D721Med (cell line): ENCODE measurements around the gene USF1.
"Not testable (repeated sequence)": the region's sequence is repeated elsewhere in the genome, so short reads cannot be mapped to it uniquely, and the experiment has no call there.

Experiments
- DNase-seq: peaks from one replicate; pipeline ENCODE4 v3.0.0; 2011; ENCODE audit warnings: low spot score; ENCODE audit not compliant: insufficient read length
- FAIRE-seq: peaks from 2 replicates; lab custom pipeline; 2011; peaks lifted over from hg19 to GRCh38; lab: Jason Lieb, UNC
- CTCF ChIP-seq: IDR thresholded peaks from 2 replicates; pipeline ENCODE4 v1.5.1; 2012; ENCODE audit warnings: mild to moderate bottlenecking, control low read depth; ENCODE audit not compliant: insufficient read depth; ENCODE audit errors: missing control alignments

The USF1 gene

DNA sequence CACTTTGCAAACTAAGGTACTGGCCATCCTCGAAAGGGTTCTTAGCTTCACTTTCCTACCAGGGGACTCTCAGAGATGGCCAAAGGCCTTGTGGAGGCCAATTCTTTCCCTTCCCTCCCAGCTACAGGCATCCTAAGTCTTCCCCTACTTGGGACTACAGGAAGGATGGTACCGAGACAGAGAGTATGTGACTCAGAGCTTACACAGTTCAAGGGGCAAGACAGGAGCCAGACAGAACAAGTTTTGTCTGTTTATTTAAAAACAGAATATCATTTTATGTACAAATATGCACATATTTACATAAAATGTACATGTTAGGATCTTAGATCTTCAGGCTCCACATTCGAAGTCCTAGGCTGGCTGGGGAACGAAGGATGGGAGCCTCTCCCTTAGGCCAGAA lies 25.0 kb upstream of the USF1 start:
- FAIRE-seq (no peak), DNase-seq (no peak)
- no peak for TF ChIP-seq CTCF

- DNase-seq (no peak), FAIRE-seq (no peak)
- no peak for TF ChIP-seq CTCF
Measured at GRCh38 chr1:161069731-161070270, 24.0 kb upstream of the USF1 start, which contains the start of gene ARHGAP30. ARHGAP30 (minus strand) TSS chr1:161069891; CDS start chr1:161069624, 267 bp downstream.

DNA sequence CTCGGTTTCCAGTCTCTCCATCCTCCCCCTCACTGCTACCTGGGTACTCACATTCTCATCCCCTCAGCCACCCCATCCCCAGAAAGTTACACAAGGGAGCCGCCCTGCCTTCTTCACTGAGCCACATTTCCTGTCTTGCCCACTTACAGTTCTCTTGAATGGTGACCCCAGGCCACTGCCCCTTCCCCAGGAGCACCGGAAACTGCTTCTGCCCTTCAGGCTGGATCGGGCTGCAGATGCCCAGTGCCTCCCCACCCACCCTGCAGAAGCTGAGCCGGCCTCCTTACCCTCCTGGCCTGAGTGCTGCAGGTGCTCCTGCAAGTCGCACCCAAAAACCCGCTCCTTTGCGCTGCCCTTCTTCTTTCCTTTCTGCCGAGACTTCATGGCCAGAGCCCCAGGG lies 23.5 kb upstream of the USF1 start:
- DNase-seq (no peak), FAIRE-seq (no peak)

DNA sequence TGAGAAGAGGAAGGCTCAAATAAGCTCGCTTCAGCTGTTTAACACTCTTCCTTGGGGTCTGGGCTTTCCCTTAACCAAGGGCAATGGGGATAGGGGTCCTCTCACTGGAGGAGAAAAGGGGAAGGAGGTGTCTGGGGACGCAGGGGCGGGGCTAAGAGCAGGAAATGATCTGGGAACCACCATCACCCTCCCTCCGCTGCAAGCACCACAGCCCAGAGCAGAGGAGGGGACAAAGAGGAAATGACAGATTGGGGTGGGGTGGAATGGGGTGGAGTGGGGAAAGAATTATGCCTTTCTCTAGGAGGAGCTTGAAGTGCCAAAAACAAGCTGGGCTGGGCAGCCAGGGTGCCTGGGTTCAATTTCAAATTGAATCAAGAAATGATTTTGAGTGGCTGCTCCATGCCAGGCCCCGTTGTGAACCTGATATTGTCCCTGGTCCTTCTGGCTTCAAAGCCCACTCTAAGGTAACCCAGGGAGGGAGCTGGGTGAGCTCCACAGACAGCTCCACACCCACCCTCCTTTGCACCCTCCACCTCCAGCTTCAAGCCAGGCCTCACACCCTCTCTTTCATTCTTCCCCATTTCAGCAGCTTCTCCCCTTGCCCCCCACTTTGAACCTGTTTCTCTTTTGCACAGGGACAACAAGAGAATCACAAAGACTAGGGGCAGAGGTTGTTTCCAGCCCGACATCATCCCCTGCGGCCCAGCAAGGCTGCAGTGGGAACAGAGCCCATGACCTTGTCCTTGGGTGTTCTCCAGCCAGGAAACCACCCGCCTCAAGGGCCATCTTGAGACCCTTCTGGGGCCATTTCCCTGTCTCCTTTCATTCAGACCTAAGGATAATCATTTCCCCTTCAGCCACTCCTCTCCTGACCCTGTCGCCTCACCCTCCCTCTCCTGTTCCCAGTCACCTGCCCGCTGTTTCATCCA lies 22.8 kb upstream of the USF1 start:
- FAIRE-seq (no peak), DNase-seq (no peak)
- TF ChIP-seq CTCF = no peak

More for the DNA sequence above, 23.5 kb upstream of the USF1 start:
- no peak for TF ChIP-seq CTCF

DNA sequence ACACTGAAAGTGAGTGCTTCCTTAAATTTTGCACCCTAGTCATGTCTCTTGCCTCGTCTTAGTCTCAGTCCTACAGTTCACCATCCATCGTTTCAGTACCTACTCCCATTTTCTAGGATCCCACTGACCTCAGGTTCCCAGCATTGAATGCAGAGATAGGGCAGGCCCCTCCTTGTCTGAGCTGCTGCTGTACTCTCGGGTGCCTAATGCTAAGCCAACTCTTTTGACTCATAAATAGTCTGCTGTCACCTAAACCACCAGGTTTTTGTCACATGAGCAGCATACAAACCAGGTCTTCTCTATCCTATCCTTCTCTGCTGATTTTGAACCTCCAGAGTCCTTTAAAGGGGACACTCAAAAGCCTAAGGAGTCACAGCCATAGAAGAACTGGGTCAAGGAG lies 20.9 kb upstream of the USF1 start:
- TF ChIP-seq CTCF = no peak
- FAIRE-seq (no peak), DNase-seq (no peak)

DNA sequence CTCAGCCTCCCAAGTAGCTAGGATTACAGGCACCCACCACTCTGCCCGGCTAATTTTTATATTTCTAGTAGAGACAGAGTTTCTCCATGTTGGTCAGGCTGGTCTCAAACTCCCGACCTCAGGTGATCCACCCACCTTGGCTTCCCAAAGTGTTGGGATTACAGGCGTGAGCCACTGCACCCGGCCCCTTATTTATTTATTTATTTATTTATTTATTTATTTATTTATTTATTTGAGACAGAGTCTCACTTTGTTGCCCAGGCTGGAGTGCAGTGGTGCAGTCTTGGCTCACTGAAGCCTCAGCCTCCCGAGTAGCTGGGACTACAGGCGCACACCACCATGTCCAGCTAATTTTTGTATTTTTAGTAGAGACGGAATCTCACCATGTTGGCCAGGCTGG lies 19.9 kb upstream of the USF1 start:
- DNase-seq, FAIRE-seq: not testable (repeated sequence)

- not testable (repeated sequence) for FAIRE-seq
Measured at GRCh38 chr1:161063936-161064335, 18.2 kb upstream of the USF1 start.

GRCh38 chr1:161061419-161061818 lies 15.6 kb upstream of the USF1 start:
- no peak for TF ChIP-seq CTCF
- DNase-seq (no peak), FAIRE-seq (no peak)

More at GRCh38 chr1:161063936-161064335, 18.2 kb upstream of the USF1 start:
- not testable (repeated sequence) for DNase-seq
